Measurements from ENCODE around the gene CDKL5.

GRCh38 chrX:18647621-18648020 is 222.2 kb downstream of the CDKL5 start:
- TF ChIP-seq CTCF (conservative IDR thresholded peaks at IDR 0.05; ENCODE audit: low read length) (no peak), EZH2phosphoT487 (IDR thresholded peaks at IDR 0.05; ENCODE audit: borderline replicate concordance) (no peak)
